ENCODE results near the gene SHISA3.

The SHISA3 gene

DNA sequence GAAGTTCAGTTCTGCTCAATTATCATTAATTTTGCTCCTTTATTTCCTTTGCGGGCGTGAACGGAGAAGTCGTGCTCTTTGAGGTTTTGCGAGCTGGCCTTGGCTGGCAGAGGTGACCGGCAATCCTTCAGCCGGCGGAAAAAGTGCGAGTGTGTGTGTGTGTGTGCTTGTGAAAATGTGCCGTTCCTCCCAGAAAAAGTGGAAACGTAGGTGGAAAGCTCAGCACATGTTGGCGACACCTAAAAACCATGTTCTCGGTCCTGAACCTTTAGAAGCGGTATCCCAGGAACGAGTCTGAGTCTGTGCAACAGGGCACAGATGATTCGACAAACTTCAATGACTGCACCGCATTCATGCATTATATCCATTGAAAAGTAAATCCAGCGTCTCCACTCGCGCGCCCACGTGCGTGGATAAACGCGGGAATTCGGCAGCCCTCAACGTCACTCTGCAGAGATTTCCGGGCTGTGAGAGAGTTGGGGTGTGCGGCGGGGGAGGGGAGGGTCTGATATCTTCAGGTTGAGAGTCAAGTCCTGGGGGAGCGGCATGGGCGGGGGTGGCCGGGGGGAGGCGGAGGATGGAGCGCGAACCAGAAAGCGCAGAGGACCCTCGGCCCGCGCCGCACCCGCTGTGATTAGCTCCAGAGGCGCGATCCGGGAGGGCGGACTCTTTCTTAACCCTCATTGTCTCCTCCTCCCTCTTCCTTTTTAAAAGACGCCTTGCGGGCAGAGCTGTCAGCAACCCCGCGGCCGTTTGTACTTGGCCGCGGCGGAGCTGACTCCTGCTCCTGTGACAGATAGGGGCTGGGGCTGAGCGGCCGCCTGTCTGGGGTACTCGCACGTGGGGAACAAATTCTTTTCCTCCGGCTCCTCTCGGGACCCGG is at the start of gene SHISA3:
Gene SHISA3 (plus strand): TSS at position 737 of the 883 bp plus-strand sequence. CDS start 569 bp downstream, outside the sequence.
- TF ChIP-seq ZFX (IDR thresholded peaks at IDR 0.05) (no peak), CTCF (conservative IDR thresholded peaks at IDR 0.05) (no peak)
- H3K27ac ChIP-seq = peak within 1 kb of the TSS; percentile 2; the same call in 1 of the 2 replicates

DNA sequence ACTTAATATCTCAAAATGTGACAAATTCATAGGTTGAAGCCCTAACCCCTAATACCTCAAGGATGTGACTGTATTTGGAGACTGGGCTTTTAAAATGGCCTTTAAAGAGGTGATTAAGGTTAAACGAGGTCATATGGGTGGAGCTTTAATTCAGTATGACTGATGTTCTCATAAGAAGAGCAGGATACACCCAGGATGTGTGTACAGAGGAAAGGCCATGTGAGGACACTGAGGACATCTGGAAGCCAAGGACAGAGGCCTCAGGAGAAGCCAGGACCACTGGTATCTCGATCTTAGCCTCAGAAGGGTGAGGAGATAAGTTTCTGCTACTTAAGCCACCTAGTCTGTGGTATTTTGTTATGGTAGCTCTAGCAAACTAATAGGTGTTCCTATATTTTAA is 49.0 kb upstream of the SHISA3 start:
- TF ChIP-seq CTCF (conservative IDR thresholded peaks at IDR 0.05) = no peak
- TF ChIP-seq ZFX (IDR thresholded peaks at IDR 0.05) = no peak
- H3K27ac ChIP-seq = no peak overlapping the region

- TF ChIP-seq ZFX (IDR thresholded peaks at IDR 0.05) = no peak
- TF ChIP-seq CTCF (conservative IDR thresholded peaks at IDR 0.05) = no peak
- H3K27ac ChIP-seq = no peak overlapping the region
These were observed 48.6 kb upstream of the SHISA3 start for GRCh38 chr4:42348692-42349091.

DNA sequence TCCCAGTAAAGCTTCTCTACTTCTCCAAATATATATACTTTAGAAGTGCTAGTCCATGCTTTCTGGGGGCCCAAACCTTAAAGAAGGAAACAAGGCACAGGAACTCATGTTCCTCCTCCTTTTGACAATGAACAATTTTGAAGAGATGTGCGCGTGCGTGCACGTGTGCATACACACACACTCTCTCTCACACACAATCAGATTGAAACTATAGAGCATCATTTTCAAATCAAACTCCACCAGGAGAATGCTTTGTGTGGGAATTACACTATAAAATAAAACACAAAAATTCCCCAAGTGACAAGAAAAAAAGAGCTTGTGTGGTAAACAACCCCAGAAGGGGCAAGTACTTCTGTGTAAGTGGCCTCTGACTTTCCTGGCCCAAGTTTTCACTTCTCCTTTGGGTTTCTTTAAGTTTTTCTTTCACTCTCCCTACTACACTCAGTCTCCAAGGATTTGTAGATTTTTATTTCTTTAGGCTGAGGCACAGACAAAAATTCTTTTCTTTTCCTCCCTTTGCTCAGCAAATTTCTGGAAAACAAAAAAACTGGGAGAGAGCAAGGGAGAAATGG is 46.6 kb upstream of the SHISA3 start:
- no peak overlapping the region for H3K27ac ChIP-seq
- TF ChIP-seq ZFX (IDR thresholded peaks at IDR 0.05) = no peak
- TF ChIP-seq CTCF (conservative IDR thresholded peaks at IDR 0.05) = no peak

GRCh38 chr4:42352049-42352448 is 45.2 kb upstream of the SHISA3 start:
- no peak overlapping the region for H3K27ac ChIP-seq
- TF ChIP-seq CTCF (conservative IDR thresholded peaks at IDR 0.05) = no peak
- no peak for TF ChIP-seq ZFX (IDR thresholded peaks at IDR 0.05)

- TF ChIP-seq ZFX (IDR thresholded peaks at IDR 0.05) (no peak), CTCF (conservative IDR thresholded peaks at IDR 0.05) (no peak)
- no peak overlapping the region for H3K27ac ChIP-seq
These were observed 40.0 kb upstream of the SHISA3 start for GRCh38 chr4:42357325-42357724.

DNA sequence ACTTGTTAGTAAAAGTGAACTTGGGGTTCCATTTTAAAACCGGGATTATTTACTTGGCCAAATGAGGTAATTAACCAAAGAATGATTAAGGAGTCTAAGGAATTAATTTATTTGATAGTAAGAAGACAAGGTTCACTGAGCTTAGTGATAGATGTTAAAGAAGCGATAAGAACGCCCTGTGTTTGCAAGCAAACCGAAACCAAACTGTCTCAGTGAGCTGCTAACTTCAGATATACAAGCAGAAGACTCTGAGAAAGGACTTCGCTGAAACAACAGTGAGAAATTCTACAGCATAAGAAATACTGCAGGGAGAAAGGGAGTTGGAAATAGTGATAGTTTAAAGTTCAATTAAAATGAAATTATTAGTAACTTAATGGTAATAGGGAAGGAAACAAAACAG is 37.6 kb upstream of the SHISA3 start:
- H3K27ac ChIP-seq = no peak overlapping the region

More for the DNA sequence above, 37.6 kb upstream of the SHISA3 start:
- TF ChIP-seq CTCF (conservative IDR thresholded peaks at IDR 0.05) = no peak
- no peak for TF ChIP-seq ZFX (IDR thresholded peaks at IDR 0.05)

All from C4-2B (cell line).